Activated gamma-delta T cell treated with anti-CD3 and anti-CD28 coated beads, Interleukin-2, amount 50 U/mL, for 16 hours (primary cell): ENCODE results near the gene METTL16.
"Not testable (repeated sequence)": the region's sequence is repeated elsewhere in the genome, so short reads cannot be mapped to it uniquely, and the experiment has no call there.

Source experiments
- DNase-seq: peaks from one replicate; pipeline ENCODE4 v3.0.0-alpha.2; 2020; ENCODE audit warnings: low read depth

The METTL16 gene

GRCh38 chr17:2502871-2503580 is 8.7 kb downstream of the METTL16 start:
- DNase-seq = no peak

GRCh38 chr17:2500446-2500845 is 11.2 kb downstream of the METTL16 start:
- no peak for DNase-seq

GRCh38 chr17:2489286-2489685 is 22.4 kb downstream of the METTL16 start:
- not testable (repeated sequence) for DNase-seq

- DNase-seq = no peak
Measured at GRCh38 chr17:2487306-2487705, 24.4 kb downstream of the METTL16 start.

GRCh38 chr17:2486709-2487108 is 25.0 kb downstream of the METTL16 start:
- not testable (repeated sequence) for DNase-seq

GRCh38 chr17:2485970-2486369 is 25.7 kb downstream of the METTL16 start:
- DNase-seq = no peak

GRCh38 chr17:2485543-2485942 is 26.1 kb downstream of the METTL16 start:
- no peak for DNase-seq

- no peak for DNase-seq
Measured at GRCh38 chr17:2484876-2485275, 26.8 kb downstream of the METTL16 start.

- DNase-seq = no peak
Measured at GRCh38 chr17:2483084-2483483, 28.6 kb downstream of the METTL16 start.

GRCh38 chr17:2482218-2482617 is 29.5 kb downstream of the METTL16 start:
- no peak for DNase-seq

- DNase-seq = no peak
Measured at GRCh38 chr17:2481760-2482159, 29.9 kb downstream of the METTL16 start.

GRCh38 chr17:2478458-2478857 is 33.2 kb downstream of the METTL16 start:
- DNase-seq = no peak

- no peak for DNase-seq
Measured at GRCh38 chr17:2475056-2475455, 36.6 kb downstream of the METTL16 start.

- DNase-seq = no peak
Measured at GRCh38 chr17:2474371-2474770, 37.3 kb downstream of the METTL16 start.

GRCh38 chr17:2468270-2468669 is 43.4 kb downstream of the METTL16 start:
- DNase-seq = no peak

GRCh38 chr17:2466931-2467330 is 44.8 kb downstream of the METTL16 start:
- no peak for DNase-seq

- no peak for DNase-seq
Measured at GRCh38 chr17:2462481-2462880, 49.2 kb downstream of the METTL16 start.

GRCh38 chr17:2459917-2460271 is 51.8 kb downstream of the METTL16 start:
- DNase-seq = no peak

- DNase-seq = no peak
Measured at GRCh38 chr17:2457913-2458312, 53.8 kb downstream of the METTL16 start.

- DNase-seq = no peak
Measured at GRCh38 chr17:2456475-2456874, 55.2 kb downstream of the METTL16 start.

- DNase-seq = no peak
Measured at GRCh38 chr17:2455956-2456355, 55.7 kb downstream of the METTL16 start.

- DNase-seq = no peak
Measured at GRCh38 chr17:2453866-2454265, 57.8 kb downstream of the METTL16 start.

- DNase-seq = no peak
Measured at GRCh38 chr17:2453325-2453724, 58.4 kb downstream of the METTL16 start.

GRCh38 chr17:2452216-2452750 is 59.4 kb downstream of the METTL16 start:
- no peak for DNase-seq
